Measurements from ENCODE around the gene MOK.

GRCh38 chr14:102325791-102326345 lies 20.9 kb upstream of the MOK start:
- TF ChIP-seq CTCF (conservative IDR thresholded peaks at IDR 0.05 in 1 of 2, IDR thresholded peaks at IDR 0.05 in 1 of 2; ENCODE audit: extremely low read depth in 1 of 2, insufficient read depth in 1 of 2, low read depth in 1 of 2, low read length in 2 of 2) (no peak), EZH2 (IDR thresholded peaks at IDR 0.05; ENCODE audit: borderline replicate concordance, low read length) (no peak)

All from mammary epithelial cell (primary cell).